ENCODE data around the gene MUCL3.
"Not testable (repeated sequence)": the region's sequence is repeated elsewhere in the genome, so short reads cannot be mapped to it uniquely, and the experiment has no call there.

The MUCL3 gene, protein sequence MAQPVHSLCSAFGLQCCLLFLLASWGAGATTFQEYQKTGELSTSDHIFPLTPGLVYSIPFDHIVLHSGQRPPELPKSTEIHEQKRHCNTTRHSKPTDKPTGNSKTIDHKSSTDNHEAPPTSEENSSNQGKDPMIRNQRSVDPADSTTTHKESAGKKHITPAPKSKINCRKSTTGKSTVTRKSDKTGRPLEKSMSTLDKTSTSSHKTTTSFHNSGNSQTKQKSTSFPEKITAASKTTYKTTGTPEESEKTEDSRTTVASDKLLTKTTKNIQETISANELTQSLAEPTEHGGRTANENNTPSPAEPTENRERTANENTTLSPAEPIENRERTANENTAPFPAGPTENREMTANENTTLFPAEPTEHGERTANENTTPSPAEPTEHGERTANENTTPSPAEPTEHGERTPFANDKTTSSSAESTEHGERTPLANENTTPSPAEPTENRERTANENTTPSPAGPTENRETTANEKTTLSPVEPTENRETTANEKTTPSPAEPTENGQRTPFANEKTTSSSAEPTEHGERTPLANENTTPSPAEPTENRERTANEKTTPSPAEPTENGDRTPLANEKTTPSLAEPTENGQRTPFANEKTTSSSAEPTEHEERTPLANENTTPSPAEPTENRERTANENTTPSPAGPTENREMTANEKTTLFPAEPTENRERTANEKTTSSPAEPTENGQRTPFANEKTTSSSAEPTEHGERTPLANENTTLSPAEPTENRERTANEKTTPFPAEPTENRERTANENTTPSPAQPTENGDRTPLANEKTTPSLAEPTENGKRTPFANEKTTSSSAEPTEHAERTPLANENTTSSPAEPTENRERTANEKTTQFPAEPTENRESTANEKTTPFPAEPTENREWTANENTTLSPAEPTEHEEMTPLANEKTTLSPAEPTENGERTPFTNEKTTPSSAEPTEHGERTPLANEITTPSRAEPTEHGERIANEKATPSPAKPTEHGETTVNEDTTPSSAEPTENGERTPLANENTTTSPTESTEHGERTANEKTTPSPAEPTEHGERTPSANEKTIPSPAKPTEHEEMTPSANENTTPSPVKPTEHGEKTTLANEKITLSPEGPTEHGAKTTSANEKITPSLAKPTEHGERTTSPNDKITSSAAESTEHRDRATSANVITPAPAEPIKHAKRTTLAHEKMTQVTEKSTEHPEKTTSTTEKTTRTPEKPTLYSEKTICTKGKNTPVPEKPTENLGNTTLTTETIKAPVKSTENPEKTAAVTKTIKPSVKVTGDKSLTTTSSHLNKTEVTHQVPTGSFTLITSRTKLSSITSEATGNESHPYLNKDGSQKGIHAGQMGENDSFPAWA (N-terminal part only)

DNA sequence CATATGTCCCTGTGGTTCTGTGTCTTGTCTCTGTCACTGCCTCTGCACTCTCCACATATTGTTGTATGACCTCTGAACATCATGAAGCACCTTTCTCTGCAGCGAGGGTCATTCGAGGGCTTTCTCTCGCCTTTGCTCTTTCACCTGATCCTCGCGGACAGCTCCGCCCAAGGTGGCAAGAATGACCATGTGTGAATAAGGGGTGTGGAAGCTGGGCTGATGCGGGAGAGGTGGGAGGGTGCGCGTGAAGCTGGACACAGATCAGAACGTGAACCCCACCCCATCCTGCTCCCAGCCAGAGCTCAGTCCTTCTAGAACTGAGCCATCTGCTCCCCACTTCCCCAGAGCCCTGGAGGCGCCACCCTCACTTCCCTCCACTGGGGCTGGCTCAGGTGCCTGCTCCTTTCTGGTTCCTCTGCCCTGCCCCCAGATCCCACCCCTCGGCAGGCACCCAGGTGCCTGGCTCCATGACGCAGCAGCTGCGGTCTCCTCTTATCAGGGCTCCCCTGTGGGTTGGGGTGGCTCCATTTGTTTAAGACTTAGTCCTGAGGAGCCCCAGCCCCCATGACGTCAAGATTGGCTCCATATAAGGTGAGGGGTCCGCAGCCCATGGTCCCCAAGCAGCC, at the start of gene MUCL3:
Gene MUCL3 (plus strand): TSS at position 613 of the 626 bp plus-strand sequence. CDS start 27 bp downstream, outside the sequence.
- DNase-seq: no peak

DNA sequence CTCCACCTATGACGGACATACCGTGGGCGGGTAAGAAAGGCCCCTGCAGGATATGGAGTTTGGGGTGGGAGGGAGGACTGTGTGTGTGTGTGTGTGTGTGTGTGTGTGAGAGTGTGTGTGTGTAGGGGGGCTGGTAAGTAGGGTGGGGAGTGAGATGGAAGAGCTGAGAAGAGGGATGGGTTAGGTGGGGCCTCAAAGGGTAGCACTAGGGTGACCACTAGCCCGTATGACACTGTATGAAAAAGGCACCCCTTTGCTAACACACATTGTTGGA, 49.4 kb upstream of the MUCL3 start:
- no peak for DNase-seq

DNA sequence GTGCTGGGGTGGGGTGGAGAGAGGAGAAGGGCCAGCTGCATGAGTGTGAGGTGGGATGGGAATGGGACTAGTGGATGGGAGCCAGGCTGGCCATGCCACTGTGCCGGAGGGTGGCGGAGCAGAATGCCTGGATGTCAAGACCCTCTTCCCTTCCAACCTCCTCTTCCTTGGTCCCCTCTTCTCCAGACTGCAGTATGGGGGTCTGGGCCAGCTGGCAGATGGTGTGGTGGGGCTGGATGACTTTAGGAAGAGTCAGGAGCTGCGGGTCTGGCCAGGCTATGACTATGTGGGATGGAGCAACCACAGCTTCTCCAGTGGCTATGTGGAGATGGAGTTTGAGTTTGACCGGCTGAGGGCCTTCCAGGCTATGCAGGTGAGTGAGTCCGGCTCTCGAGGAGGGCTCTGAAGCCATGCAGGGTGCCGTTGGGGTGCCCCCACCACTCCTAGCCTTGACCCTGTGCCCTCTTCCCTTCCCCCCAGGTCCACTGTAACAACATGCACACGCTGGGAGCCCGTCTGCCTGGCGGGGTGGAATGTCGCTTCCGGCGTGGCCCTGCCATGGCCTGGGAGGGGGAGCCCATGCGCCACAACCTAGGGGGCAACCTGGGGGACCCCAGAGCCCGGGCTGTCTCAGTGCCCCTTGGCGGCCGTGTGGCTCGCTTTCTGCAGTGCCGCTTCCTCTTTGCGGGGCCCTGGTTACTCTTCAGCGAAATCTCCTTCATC, 48.8 kb upstream of the MUCL3 start:
- no peak for DNase-seq

DNA sequence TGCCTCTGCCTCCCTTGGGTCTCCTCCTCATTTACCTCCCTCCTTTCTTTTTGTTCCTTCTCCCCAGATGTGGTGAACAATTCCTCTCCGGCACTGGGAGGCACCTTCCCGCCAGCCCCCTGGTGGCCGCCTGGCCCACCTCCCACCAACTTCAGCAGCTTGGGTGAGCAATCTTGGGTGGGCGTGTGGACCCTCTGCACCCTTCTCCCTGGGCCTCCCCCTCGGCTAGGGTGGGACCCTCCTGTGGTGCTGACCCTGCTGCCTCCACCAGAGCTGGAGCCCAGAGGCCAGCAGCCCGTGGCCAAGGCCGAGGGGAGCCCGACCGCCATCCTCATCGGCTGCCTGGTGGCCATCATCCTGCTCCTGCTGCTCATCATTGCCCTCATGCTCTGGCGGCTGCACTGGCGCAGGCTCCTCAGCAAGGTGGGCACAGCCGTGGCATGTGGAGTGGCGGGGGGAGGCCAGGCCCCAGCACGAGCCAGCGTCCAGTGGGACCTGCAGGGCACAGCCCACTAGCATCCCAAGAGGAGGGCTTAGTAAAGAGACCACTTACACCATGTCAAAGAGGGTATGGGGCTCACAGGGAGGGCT, 47.7 kb upstream of the MUCL3 start:
- no peak for DNase-seq

DNA sequence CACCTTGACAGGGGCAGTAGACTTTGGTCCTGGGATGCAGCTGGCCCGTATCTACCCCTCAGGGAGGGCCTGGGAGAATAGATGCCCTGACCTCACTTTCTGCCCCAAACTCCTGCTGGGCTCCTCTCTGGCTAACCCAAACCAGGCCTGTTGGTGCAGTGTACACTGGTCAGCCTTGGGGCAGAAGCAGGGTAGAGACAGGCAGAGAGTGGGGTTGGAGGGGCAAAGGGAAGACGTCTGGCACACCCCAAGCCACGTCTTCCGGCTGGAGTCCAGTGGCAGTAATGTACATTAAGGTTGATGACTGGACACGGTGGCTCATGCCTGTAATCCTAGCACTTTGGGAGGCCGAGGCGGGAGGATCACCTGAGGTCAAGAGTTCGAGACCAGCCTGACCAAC, 47.1 kb upstream of the MUCL3 start:
- no peak for DNase-seq

DNA sequence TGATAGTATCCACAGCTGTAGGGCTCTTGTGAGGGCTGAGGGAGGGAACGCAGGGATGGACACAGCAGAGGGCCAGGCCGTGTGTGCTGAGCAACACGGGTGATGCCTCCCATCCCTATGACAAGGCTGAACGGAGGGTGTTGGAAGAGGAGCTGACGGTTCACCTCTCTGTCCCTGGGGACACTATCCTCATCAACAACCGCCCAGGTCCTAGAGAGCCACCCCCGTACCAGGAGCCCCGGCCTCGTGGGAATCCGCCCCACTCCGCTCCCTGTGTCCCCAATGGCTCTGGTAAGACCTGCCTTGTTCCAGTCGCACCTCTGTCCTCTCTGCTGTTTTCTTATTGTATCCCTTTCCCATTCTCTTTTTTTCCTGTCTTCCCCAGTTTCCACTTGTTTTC, 46.4 kb upstream of the MUCL3 start:
- no peak for DNase-seq

DNA sequence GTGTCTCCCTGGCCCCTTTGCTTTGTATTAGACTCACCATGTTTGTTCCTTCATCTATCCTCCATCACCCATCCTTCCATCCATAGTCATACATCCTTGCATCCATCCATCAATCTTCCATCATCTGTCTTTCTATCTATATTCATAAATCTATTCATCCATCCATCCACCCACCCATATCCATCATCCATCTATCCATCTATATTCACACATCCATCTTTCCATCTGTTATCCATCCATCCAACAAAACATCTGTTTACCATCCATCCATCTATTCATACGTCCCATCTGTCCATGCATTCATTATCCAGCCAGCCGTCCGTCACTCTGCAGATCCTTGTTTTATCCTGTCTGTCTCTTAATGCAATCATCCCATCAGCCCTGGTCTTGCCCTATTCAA, 45.8 kb upstream of the MUCL3 start:
- no peak for DNase-seq

DNA sequence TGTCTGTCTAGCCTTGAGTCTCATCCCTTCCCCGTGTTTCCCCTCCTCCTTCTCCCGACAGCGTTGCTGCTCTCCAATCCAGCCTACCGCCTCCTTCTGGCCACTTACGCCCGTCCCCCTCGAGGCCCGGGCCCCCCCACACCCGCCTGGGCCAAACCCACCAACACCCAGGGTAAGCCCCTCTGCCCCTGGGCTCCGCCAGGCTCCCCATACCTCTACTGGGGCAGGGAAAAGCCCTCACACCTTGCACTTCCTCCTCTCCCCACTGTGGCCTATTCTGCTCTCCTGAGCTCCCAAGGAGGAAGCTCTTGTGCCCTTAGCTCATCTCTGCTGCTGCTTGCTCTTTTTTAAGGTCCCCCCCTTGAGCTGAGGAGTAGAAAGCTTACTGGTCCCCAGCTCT, 45.4 kb upstream of the MUCL3 start:
- no peak for DNase-seq

DNA sequence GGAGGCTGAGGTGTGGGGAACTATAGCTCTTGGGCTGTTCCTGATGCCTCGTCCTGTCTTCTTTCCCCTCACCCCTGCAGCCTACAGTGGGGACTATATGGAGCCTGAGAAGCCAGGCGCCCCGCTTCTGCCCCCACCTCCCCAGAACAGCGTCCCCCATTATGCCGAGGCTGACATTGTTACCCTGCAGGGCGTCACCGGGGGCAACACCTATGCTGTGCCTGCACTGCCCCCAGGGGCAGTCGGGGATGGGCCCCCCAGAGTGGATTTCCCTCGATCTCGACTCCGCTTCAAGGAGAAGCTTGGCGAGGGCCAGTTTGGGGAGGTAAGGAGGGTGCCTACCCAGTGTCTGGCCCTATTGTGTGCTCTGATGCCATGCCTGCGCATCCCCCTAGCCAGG, 44.2 kb upstream of the MUCL3 start:
- no peak for DNase-seq

DNA sequence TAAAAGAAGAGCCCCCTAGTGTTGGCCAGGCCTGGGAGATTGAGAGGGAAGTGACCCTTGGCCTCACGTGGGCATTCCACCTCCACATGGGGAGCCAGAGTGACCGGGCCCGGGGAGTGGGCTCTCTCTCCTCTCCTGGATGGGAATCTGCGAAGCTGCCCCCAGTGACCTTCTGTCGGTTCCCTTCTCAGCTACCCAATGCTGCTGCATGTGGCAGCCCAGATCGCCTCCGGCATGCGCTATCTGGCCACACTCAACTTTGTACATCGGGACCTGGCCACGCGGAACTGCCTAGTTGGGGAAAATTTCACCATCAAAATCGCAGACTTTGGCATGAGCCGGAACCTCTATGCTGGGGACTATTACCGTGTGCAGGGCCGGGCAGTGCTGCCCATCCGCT, 42.9 kb upstream of the MUCL3 start:
- DNase-seq: no peak

DNA sequence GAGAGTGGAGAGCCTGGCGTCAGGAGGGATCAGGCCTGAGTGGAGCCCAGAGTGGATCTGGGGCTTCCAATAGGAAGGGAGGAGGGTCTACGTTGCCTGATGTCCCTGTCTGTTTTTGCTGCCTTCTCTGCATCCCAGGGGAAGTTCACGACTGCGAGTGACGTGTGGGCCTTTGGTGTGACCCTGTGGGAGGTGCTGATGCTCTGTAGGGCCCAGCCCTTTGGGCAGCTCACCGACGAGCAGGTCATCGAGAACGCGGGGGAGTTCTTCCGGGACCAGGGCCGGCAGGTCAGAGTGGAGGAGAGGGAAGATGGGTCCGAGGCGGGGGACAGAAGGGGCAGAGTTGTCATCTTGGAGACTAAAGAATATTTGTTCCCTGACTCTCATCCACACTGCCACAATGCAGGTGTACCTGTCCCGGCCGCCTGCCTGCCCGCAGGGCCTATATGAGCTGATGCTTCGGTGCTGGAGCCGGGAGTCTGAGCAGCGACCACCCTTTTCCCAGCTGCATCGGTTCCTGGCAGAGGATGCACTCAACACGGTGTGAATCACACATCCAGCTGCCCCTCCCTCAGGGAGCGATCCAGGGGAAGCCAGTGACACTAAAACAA, 41.9 kb upstream of the MUCL3 start:
- DNase-seq: no peak

DNA sequence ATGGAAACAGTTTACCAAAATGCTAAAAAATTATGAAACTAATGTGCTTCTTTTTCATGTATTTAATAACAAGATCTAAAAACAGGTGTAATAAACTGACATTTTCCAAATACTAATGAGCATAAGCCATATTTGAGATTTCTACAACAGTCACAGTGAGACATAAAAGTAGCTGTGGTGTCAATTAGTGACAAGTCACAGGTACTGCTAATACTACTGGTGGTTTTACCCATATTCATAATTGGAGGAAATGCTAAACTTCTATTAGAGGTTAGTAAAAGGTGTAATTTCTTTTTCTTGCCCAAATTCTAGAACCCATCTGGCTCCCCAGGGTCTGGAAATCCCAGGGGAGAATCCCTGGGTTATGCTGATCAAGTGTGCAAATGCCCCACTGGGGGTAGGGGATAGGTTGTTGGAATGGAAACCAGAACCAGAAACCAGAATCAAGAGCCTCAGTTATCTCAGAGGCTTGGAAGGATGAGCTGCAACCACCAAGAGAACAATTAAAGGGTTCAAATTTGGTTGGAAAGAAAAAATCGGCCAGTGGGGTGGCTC, 39.8 kb upstream of the MUCL3 start:
- no peak for DNase-seq

DNA sequence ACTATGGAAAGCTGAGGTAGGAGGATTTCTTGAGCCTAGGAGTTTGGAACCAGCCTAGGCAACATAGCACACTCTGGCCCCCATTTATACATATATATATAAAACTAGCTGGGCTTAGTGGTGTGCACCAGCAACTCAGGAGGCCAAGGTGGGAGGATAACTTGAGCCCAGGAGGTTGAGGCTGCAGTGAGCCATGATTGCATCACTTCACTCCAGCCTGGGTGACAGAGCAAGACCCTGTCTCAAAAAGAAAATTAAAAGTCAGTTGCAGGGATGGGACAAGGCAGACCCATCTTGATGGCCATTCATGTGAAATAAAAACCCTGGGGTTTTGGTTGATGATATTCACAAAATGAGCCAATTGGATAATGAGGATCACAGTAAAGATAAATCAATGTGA, 39.3 kb upstream of the MUCL3 start:
- no peak for DNase-seq

DNA sequence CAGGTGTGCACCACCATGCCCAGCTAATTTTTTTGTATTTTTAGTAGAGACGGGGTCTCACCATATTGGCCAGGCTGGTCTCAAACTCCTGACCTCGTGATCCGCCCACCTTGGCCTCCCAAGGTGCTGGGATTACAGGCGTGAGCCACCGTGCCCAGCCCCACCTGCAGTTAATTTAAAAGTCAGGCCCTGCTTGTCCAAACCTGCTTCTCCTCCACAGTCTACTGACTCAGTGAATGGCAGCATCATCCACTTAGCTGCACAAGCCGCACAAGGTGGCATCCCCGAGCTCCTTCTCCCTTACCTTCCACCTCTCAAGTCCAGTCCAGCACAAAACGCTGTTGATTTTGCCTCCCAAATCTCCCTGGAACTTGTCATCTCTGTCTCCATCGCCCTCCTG, 38.6 kb upstream of the MUCL3 start:
- DNase-seq: not testable (repeated sequence)

DNA sequence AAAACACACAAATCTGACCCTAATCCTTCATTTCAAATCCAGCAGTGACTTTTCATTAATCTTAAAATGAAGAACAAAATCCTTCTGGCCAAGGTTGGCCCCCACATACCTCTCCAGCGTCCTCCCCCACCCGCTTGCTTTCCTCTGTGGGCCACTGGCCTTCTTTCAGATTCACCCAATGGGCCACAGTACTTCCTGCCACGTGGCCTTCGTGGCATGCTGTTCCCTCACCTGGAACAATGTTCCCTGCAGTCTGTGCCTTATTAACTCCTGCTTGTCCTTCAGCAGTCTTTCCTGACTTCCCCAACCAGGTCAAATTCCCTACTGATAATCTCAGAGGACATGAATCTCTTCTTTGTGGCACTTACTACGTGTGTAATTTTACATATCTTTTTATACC, 38.1 kb upstream of the MUCL3 start:
- no peak for DNase-seq

DNA sequence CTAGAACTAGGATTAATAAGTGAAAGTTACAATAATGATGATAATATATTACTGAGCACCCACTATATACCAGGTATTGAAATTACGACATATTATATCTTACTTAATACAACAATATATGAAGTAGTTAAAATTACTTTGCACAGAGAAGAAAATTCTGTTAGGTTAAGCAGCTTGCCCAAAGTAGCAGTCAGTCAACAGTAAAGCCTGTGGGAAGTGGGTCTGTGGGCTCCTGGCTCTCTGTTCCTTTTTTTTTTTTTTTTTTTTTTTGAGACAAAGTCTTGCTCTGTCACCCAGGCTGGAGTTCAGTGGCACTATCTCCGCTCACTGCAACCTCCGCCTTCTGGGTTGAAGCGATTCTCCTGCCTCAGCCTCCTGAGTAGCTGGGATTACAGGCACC, 37.5 kb upstream of the MUCL3 start:
- no peak for DNase-seq

DNA sequence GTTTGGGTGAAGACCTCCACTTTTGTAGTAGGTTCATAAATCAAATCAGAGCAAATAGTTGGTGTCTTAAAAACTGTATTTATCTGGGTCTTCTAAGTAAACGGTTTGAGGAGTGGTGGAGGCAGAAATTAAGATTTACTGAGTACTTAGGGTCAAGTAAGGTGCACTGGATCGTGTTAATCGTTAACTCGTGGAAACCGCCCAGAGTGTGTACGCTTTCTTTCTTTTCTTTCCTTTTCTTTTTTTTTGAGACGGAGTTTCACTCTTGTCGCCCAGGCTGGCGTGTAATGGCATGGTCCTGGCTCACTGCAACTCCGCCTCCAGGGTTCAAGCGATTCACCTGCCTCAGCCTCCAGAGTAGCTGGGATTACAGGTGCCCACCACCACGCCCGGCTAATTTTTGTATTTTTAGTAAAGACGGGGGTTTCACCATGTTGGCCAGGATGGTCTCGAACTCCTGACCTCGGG, 33.4 kb upstream of the MUCL3 start:
- DNase-seq: not testable (repeated sequence)

DNA sequence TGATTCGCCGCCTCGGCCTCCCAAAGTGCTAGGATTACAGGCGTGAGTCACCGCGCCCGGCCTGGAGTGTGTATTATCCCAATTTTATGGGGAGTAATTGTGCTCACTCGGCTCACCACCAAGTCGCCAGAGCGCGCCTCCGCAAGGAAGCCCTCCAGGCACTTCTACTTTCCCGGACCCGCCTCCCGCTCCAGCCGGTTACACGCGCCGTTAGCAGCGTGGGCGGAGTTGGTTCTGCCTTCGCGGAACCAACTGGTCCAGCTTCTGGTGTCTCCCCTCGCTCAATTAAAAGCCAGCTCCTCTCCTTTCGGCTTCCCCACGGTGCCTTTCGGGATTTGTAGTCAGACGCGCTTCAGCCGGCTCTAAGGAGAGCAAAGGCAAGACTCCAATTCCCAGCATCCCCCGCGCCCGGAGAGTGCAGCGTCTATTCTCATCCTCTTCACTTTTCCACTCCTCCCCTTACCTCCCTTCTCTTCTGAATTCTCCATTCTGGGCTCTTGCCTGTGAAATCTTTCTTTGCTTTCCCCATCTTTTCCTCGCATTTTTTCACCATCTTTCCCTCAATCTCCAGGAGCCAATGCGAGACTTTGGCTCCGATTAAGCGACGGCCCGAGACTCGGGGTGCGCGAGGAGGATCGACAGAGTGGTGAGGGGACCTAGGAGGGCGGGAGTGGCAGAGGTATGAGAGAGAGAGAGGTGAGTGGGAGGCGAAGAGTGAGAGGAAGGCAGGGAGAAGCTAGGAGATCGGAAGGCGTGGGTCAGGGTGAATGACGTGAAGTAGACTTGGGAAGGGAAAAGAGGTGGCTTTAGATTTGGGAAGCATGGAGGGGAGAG, 32.8 kb upstream of the MUCL3 start, which contains the start of gene GTF2H4:
Gene GTF2H4 (plus strand): TSS at position 450 of the 834 bp plus-strand sequence.
- peak; percentile 99 for DNase-seq

DNA sequence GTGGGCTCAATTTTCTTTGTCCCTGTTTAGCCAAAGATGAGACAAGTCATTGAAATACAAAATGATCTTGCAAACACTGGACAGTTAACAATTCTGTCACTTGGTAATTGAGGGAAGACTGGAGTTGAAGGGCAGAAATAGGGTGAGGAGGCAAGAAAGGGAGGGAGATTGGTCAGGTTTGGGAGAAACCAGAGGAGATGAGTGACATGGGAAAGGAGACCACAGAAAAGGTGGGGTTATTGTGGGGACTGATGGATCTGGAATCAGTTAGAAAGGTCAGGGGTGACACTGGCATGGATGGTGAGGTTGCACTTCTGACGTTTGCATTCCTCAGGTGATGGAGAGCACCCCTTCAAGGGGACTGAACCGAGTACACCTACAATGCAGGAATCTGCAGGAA, 32.1 kb upstream of the MUCL3 start:
- DNase-seq: no peak

DNA sequence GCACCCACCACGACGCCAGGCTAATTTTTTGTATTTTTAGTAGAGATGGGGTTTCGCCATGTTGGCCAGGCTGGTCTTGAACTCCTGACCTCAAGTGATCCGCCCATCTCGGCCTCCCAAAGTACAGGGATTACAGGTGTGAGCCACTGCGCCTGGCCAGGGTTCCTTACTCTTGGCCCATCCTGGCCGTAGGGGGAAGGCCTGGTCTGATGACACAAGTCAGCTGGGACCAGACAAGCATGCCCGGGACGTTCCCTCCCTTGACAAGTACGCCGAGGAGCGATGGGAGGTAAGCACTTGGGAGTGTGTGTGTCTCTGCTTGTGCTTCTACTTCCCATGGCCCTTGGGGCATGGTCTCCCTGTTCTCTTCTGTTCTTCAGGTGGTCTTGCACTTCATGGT, 30.3 kb upstream of the MUCL3 start:
- not testable (repeated sequence) for DNase-seq

Data from NCI-H345 (cell line).